Tibial nerve (tissue), 3 donors: Measurements from ENCODE around the gene TRIP12.

Experiments
- CTCF ChIP-seq, 5 experiments: fragments of 200-600 bp in 3 of 5; fragments of 450-650 bp in 2 of 5; sonication (generic) in 3 of 5; IDR thresholded peaks; one replicate each; pipeline ENCODE4 v1.5.1; 2016 to 2019; ENCODE audit warnings: antibody characterized with exemption in 5 of 5, mild to moderate bottlenecking in 3 of 5, moderate library complexity in 2 of 5
- POLR2A ChIP-seq, 2 donors: fragments of 450-650 bp; IDR thresholded peaks; one replicate each; pipeline ENCODE4 v1.6.1; 2017; ENCODE audit warnings: antibody characterized with exemption in 2 of 2, mild to moderate bottlenecking in 2 of 2, moderate library complexity in 2 of 2

- TF ChIP-seq CTCF (IDR thresholded peaks at IDR 0.05) (no peak), POLR2A (IDR thresholded peaks at IDR 0.05) (no peak)
These were observed 49.5 kb upstream of the TRIP12 start for GRCh38 chr2:229971298-229971790.
